GM12873 (cell line): ENCODE results near the gene STAT3.

ENCODE experiments used
- TF ChIP-seq, protein P1 (sequence below): IDR thresholded peaks from 2 replicates; pipeline ENCODE4 v1.5.1; 2012; ENCODE audit warnings: low read depth, mild to moderate bottlenecking, moderate library complexity, low read length, control low read depth; ENCODE audit not compliant: insufficient read depth; ENCODE audit errors: missing control alignments

Gene STAT3

GRCh38 chr17:42284566-42284965 is 103.7 kb downstream of the STAT3 start:
- TF ChIP-seq, protein P1, sequence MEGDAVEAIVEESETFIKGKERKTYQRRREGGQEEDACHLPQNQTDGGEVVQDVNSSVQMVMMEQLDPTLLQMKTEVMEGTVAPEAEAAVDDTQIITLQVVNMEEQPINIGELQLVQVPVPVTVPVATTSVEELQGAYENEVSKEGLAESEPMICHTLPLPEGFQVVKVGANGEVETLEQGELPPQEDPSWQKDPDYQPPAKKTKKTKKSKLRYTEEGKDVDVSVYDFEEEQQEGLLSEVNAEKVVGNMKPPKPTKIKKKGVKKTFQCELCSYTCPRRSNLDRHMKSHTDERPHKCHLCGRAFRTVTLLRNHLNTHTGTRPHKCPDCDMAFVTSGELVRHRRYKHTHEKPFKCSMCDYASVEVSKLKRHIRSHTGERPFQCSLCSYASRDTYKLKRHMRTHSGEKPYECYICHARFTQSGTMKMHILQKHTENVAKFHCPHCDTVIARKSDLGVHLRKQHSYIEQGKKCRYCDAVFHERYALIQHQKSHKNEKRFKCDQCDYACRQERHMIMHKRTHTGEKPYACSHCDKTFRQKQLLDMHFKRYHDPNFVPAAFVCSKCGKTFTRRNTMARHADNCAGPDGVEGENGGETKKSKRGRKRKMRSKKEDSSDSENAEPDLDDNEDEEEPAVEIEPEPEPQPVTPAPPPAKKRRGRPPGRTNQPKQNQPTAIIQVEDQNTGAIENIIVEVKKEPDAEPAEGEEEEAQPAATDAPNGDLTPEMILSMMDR, result no peak

DNA sequence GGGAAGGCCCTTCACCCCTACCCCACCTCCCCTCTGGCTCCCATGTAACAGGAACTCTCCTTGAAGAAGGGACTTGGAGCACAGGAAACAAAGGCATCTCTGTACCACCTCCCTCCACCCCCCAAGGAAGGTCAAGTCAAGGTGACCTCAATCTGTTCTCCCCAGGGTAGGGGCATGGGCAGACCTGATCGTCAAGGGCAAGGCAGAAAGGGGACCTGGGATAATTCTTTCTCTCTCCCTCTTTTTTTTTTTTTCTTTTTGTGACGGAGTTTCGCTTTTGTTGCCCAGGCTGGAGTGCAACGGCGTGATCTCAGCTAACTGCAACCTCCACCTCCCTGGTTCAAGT is 104.2 kb downstream of the STAT3 start:
- TF ChIP-seq, protein P1, result no peak

DNA sequence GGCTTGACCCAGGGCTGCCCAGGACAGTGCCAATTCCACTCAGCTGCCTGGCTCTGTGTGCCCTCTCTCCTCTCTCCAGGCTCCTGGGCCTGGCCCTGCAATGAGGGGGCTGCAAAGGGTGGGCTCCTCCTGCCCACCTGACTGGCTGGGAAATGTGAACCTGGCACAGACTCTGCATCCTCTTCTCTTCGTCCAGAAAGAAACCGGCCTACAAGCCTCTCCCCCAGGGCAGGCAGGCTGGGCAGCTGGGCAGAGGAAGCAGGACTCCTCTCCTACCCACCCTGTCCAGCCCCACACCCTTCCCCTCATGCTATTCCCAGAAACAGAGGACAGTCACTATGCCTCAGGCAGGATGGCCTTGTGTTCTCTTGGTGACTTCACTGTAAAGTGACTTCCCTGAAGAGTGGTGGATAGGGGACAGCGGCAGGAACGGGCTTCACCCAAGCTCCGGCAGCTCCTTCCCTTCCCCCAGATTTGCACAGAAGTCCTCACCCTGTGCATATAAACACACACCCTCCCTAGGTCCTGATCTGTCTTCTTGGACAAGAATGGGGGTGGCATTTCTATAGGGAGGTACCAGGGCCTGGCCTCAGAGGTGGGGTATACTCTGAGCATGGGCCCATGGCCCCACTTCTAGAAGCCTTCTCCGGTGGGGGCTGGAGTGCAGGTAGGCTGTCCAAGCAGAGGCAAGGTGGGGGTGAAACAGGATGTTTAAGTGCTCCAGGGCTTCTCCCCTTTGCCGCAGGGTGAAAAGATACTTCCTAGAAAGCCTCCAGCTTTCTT is 104.8 kb downstream of the STAT3 start:
- TF ChIP-seq, protein P1, result no peak

- TF ChIP-seq, protein P1, result no peak
These were observed 105.7 kb downstream of the STAT3 start for GRCh38 chr17:42282478-42283080.

DNA sequence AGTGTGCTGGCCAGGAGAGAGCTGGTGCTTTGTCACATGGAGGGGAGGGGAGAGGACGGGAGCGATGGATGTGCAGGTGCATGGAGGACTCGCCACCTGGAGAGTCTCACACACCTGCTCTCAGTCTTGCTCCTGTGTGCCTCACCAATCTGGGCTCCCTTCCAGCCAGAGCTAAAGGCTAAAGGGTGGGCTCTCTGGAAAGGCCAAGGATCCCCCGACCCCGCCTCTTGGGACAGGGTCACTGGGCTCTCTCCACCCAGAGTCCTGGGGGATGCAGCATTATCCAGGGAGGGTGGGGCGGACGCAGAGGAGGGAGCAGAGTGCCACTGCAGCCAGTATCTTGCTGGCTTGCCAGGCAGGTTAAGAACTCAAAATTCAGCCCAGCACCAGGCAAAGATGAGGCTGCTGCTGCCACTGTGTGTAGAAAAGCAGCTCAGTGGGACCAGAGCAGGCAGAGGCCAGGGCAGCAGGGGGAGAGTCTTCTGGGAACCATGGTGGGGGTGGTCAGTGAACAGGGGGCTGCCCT is 106.6 kb downstream of the STAT3 start:
- TF ChIP-seq, protein P1, result no peak

DNA sequence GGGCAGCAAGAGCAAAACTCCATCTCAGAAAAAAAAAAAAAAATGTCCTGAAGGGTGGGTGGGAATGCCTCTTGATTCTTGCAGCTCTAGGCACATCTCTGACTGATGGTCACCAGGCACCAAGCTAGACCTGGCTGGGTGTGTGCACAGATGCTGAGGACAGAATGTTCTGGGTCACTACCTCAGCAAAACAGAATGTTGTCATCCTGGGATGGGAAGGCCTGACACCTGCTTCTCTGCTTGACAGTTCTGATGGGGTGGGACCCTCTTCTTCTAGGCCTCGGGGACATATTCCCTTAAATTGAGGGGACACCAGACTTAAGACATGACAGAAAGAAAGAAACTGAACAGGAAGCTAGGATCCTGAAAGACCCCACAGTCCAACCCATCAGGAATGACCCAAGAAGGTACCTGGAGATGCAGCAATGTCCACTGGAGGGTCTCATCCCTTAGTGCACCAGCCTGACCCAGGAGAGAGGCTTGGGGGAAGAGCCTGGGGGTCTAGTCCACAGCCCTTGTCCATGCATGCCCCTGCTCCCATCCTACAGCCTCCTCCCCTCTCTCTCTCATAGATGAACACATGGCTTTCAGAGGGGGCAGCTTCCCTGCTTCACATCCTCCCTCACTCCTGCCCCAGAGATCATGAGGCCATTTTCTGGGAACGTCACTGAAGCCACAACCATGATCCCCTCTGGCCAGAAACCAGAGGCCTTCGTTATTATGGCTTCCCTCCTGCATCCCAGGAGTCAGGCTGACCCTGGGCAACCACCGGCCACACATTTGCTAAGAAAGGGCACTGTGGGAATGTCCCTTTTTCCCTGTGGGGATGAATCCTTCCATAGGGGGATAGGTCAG is 108.2 kb downstream of the STAT3 start:
- TF ChIP-seq, protein P1, result no peak

- TF ChIP-seq, protein P1, result no peak
These were observed 110.9 kb downstream of the STAT3 start for GRCh38 chr17:42277342-42277712.
